C4-2B (cell line): Measurements from ENCODE around the gene AGFG2.
"Not testable (repeated sequence)": the region's sequence is repeated elsewhere in the genome, so short reads cannot be mapped to it uniquely, and the experiment has no call there.

ENCODE experiments used
- H3K27ac ChIP-seq: fragments of 450-650 bp; 2 replicates; pipeline ENCODE4 v1.5.1; 2017
- ZFX ChIP-seq: fragments of 450-650 bp; IDR thresholded peaks from 2 replicates; pipeline ENCODE4 v1.6.1; 2017
- TF ChIP-seq, protein P1 (sequence below): fragments of 450-650 bp; conservative IDR thresholded peaks from 2 replicates; pipeline ENCODE4 v1.5.1; 2017; ENCODE audit warnings: mild to moderate bottlenecking

Gene AGFG2

DNA sequence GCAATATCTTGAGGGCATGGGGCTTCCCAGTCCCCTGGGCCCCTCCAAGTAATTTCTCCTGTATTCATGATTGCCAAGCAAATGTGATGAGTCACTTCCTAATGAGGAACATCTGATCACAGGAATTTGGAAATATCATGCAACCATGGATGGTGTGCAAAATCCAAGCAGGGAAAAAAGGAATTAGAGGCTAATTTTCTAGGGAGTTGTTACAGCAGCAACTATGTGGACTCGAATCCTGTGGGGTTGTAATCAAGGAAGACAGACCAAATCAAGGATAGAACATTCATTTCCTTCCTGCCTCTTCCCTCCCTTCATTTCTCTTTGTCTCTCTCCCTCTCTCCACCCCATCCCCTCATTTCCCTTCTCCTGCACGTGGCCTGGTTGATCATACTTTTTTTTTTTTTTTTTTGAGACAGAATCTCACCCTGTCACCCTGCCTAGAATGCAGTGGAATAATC lies 23.9 kb upstream of the AGFG2 start:
- H3K27ac ChIP-seq, result no peak overlapping the region
- TF ChIP-seq ZFX, result no peak
- TF ChIP-seq, protein P1, sequence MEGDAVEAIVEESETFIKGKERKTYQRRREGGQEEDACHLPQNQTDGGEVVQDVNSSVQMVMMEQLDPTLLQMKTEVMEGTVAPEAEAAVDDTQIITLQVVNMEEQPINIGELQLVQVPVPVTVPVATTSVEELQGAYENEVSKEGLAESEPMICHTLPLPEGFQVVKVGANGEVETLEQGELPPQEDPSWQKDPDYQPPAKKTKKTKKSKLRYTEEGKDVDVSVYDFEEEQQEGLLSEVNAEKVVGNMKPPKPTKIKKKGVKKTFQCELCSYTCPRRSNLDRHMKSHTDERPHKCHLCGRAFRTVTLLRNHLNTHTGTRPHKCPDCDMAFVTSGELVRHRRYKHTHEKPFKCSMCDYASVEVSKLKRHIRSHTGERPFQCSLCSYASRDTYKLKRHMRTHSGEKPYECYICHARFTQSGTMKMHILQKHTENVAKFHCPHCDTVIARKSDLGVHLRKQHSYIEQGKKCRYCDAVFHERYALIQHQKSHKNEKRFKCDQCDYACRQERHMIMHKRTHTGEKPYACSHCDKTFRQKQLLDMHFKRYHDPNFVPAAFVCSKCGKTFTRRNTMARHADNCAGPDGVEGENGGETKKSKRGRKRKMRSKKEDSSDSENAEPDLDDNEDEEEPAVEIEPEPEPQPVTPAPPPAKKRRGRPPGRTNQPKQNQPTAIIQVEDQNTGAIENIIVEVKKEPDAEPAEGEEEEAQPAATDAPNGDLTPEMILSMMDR, result no peak

DNA sequence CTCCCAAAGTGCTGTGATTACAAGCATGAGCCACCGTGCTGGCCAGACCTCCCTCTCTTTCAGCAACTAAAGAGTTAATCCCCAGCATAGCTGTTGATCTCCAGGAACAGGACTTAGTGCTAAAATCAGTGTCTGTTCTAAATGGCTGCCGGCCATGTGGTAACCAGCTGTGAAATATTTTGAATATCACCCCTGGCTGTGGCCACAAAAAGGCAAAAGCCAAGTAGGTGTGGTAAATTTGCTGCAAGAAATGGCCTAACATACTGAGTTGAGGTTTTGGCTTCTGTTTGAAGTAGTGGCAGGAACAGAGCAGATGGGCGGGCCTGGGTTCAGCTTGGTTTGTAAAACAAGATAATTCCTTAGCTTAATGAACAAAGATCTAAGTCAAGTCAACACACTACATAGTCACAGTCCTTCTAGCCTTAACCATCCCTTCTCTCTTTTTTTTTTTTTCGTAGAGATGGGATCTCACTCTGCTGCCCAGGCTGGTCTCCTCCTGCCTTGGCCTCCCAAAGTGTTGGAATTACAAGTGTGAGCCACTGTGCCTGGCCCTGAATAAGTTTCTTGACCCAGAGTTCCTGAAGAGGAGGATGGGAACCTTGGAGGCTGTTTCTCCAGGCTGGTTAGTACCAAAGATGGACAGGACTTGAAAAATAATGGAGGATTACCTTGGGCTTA lies 22.7 kb upstream of the AGFG2 start:
- TF ChIP-seq, protein P1, result no peak
- no peak for TF ChIP-seq ZFX
- no peak overlapping the region for H3K27ac ChIP-seq

DNA sequence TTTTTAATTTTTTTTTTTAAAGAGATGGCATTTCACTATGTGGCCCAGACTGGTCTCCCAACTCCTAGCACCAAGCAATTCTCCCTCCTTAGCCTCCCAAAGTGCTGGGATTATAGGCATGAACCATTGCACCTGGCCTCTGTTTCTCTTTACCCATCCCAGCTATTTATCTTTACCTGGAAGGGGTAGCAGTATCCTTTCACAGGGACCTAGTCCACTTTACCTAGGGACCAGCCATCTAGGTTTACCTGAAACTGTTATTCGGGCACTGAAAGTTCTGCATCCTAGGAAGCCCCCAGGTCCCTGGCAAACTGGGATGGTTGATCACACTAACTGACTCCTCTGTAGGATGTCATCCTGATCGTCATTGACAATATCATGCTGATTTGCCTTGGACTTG lies 21.7 kb upstream of the AGFG2 start:
- TF ChIP-seq, protein P1, result no peak
- no peak for TF ChIP-seq ZFX
- no peak overlapping the region for H3K27ac ChIP-seq

DNA sequence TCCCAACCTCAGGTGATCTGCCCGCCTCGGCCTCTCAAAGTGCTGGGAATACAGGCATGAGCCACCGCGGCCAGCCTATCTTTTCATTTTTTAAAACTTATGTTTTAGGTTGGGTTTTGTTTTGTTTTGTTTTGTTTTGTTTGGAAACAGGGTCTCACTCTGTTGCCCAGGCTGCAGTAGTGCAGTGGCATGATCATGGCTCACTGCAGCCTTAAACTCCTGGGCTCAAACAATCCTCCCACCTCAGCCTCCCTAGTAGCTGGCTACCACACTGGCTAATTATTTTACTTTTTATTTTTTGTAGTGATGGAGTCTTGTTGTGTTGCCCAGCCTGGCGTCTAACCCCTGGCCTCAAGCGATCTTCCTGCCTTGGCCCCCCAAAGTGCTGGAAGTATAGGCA lies 19.4 kb upstream of the AGFG2 start:
- H3K27ac ChIP-seq, result no peak overlapping the region
- no peak for TF ChIP-seq ZFX
- TF ChIP-seq, protein P1, result no peak

DNA sequence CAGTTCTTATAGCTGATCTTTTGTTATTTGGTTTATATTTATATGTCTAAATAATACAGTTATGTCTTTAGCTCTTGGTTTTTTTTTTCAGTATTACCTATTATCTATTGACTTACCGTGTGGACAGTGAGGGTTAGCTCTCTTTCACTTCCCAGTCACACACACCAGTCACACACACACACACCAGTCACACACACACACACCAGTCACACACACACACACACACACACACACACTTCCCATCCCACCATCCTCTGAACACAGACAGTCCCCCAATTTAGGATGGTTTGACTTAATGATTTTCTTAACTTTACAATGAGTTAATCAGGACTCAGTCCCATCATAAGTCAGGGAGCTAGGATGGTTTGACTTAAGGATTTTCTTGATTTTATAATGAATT lies 18.9 kb upstream of the AGFG2 start:
- no peak overlapping the region for H3K27ac ChIP-seq
- TF ChIP-seq, protein P1, result no peak
- TF ChIP-seq ZFX, result no peak

DNA sequence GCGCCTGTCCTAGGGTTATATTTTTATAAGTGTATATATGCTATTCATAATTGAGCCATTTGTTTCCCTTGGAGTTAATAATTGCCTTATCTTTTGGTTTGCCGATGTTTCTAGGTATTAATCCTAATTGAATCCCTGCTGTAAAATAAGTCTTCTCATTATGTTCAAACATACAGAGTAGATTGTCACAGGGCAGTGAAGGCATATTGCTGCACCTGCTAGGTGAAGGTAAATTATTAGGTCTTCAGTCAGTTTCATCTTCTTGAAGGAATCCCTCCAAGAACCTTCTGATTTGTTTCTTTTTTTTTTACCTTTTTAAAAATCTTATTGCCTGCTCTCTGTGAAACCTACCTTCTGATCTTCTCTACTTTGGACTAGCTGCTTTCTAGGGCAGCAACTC lies 17.9 kb upstream of the AGFG2 start:
- TF ChIP-seq, protein P1, result no peak
- TF ChIP-seq ZFX, result no peak
- no peak overlapping the region for H3K27ac ChIP-seq

DNA sequence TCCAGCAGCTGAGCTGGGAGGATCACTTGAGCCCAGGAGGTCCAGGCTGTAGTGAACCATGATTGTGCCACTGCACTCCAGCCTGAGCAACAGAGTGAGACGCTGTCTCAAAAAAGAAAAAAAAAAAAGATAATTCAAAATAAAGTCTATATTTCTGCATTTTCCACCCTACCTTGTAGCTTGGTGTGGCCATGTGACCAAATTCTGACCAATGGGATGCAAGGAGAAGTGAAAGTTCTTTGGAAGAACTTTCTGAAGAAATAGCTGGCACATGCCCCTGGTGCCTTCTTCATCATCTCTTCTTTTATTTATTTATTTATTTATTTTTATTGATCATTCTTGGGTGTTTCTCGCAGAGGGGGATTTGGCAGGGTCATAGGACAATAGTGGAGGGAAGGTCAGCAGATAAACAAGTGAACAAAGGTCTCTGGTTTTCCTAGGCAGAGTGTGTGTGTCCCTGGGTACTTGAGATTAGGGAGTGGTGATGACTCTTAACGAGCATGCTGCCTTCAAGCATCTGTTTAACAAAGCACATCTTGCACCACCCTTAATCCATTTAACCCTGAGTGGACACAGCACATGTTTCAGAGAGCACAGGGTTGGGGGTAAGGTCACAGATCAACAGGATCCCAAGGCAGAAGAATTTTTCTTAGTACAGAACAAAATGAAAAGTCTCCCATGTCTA lies 17.0 kb upstream of the AGFG2 start:
- not testable (repeated sequence) for H3K27ac ChIP-seq

DNA sequence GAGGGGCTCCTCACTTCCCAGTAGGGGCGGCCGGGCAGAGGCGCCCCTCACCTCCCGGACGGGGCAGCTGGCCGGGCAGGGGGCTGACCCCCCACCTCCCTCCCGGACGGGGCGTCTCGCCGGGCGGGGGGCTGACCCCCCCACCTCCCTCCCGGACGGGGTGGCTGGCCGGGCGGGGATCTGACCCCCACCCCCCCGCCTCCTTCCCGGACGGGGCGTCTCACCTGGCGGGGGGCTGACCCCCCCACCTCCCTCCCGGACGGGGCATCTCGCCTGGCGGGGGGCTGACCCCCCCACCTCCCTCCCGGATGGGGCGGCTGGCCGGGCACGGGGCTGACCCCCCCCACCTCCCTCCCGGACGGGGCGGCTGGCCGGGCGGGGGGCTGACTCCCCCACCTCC lies 15.8 kb upstream of the AGFG2 start:
- not testable (repeated sequence) for H3K27ac ChIP-seq

DNA sequence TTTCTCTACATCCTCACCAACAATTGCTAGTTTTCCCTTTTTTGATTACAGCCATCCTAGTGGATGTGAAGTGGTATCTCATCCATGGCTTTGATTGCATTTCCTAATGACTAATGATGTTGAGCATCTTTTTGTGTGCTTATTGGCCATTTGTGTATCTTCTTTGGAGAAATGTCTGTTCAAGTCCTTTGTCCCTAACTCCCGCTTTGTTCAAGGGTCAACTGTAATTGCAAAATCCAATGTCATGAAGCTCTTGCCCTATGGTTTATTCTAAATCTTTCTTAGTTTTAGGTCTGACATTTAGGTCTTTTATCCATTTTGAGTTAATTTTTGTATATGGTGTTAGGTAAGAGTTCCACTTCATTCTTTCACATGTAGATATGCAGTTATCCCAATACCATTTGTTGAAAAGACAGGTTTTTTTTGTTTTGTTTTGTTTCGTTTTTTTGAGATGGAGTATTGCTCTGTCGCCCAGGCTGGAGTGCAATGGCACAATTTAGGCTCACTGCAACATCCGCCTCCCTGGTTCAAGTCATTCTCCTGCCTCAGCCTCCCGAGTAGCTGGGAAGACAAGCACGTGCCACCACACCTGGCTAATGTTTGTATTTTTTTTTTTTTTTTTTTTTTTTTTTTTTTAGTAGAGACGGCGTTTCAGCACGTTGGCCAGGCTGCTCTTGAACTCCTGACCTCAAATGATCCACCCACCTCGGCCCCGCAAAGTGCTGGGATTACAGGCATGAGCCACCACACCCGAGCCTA lies 10.7 kb upstream of the AGFG2 start:
- not testable (repeated sequence) for H3K27ac ChIP-seq
